Measurements from ENCODE around the gene LCN9.

LCN9 gene

DNA sequence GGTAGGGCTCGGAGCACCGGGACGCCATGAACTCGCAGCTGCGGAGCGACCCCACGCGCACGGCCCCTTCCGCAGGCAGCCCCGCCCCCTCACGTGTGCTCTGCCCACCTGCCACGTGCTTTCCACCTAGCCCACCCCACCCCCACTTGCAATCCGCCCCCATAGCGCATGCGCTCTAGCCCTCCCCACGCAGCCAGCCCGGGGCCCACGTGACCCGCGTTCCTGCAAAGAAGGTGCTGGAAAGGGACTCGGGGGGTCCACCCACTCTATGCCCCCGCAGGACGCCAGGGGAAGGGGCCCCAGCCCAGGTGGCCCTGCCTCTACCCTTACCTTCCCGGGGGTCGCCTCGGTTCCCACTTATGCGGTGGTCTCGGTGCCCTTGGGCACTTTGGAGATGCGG is 36.3 kb downstream of the LCN9 start, which contains the start of gene SOHLH1:
Gene SOHLH1 (minus strand): TSS at position 42 of the 400 bp plus-strand sequence. CDS start 14 bp downstream, at position 28.
- no peaks in the 10 kb centered on the region for H3K36me3 ChIP-seq (ENCODE audit: control insufficient read depth, insufficient read depth, low read length)
- H3K4me1 ChIP-seq (ENCODE audit: control insufficient read depth, insufficient read depth, low read length): no peaks in the 10 kb centered on the region; the same call in 1 of the 2 replicates
- H3K9ac ChIP-seq (ENCODE audit: low read length): no peak within 1 kb of the TSS
- no peak within 1 kb of the TSS for H3K27ac ChIP-seq (ENCODE audit: low read depth, low read length)
- peaks cover 26% of the 10 kb centered on the region for H3K27me3 ChIP-seq (ENCODE audit: control insufficient read depth, insufficient read depth, low read length)
- H3K9me3 ChIP-seq (ENCODE audit: control insufficient read depth, insufficient read depth, low read depth, low read length): no peaks in the 10 kb centered on the region
- no peak within 1 kb of the TSS for H3K4me3 ChIP-seq (ENCODE audit: low read depth, low read length)

GRCh38 chr9:135700525-135700924 is 37.4 kb downstream of the LCN9 start:
- Histone ChIP-seq H3K4me3 (ENCODE audit: low read depth, low read length) (no peak overlapping the region), H3K9ac (ENCODE audit: low read length) (no peak overlapping the region), H3K27me3 (ENCODE audit: control insufficient read depth, insufficient read depth, low read length) (peaks cover 26% of the 10 kb centered on the region), H3K27ac (ENCODE audit: low read depth, low read length) (no peak overlapping the region), H3K9me3 (ENCODE audit: control insufficient read depth, insufficient read depth, low read depth, low read length) (no peaks in the 10 kb centered on the region), H3K4me1 (ENCODE audit: control insufficient read depth, insufficient read depth, low read length) (no peaks in the 10 kb centered on the region; the same call in 1 of the 2 replicates), H3K36me3 (ENCODE audit: control insufficient read depth, insufficient read depth, low read length) (no peaks in the 10 kb centered on the region)

DNA sequence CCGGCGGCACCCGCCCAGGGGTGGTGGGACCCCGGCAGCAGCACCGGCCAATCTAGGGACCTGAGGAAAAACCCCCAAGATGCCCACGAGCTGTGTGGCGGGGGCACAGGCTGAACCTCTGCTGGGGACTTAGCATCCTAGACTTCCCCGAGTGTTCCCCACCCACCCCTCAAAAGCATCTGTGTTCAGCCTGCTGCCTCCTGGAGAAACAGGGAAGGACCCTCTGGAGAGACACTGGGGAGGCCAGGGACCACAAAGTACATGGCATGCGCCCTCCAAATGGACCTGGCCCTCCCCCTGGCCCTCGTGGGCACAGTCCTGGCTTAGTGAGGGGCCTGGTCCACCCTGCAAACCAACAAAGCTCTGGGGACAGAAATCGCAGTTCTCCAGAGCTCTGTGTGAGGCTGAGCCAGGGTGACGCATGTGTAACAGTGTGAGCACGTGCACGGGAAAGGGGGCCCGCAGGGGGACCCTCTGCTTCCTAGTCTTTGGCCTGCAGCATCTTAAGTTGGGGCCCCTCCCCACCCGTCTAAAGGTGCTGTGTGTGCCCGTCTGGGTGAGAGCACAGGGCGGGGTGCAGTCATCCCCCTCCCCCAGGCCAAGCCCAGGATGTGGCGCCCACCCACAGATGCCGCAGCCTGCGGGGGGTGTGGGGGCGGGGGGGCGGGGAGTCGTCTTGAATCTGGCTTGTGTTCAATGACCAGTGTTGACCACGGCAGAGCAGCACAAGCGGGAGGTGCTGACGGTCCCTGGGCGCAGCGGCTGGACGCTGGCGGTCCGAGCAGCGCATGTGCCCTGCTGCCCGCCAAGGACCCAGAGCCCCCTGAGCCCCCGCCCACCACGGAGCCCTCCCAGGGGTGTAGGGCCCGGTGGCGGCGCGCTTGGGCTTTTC is 38.2 kb downstream of the LCN9 start:
- H3K9ac ChIP-seq (ENCODE audit: low read length): no peak overlapping the region
- H3K27ac ChIP-seq (ENCODE audit: low read depth, low read length): no peak overlapping the region
- no peaks in the 10 kb centered on the region for H3K36me3 ChIP-seq (ENCODE audit: control insufficient read depth, insufficient read depth, low read length)
- peaks cover 26% of the 10 kb centered on the region for H3K27me3 ChIP-seq (ENCODE audit: control insufficient read depth, insufficient read depth, low read length)
- no peaks in the 10 kb centered on the region for H3K9me3 ChIP-seq (ENCODE audit: control insufficient read depth, insufficient read depth, low read depth, low read length)
- H3K4me3 ChIP-seq (ENCODE audit: low read depth, low read length): peak overlapping the region; percentile 55
- no peaks in the 10 kb centered on the region; the same call in 1 of the 2 replicates for H3K4me1 ChIP-seq (ENCODE audit: control insufficient read depth, insufficient read depth, low read length)

- H3K27ac ChIP-seq (ENCODE audit: low read depth, low read length): no peak within 1 kb of the TSS
- H3K4me1 ChIP-seq (ENCODE audit: control insufficient read depth, insufficient read depth, low read length): no peaks in the 10 kb centered on the region; the same call in 1 of the 2 replicates
- H3K9ac ChIP-seq (ENCODE audit: low read length): no peak within 1 kb of the TSS
- no peaks in the 10 kb centered on the region for H3K9me3 ChIP-seq (ENCODE audit: control insufficient read depth, insufficient read depth, low read depth, low read length)
- peak within 1 kb of the TSS; percentile 55 for H3K4me3 ChIP-seq (ENCODE audit: low read depth, low read length)
- H3K36me3 ChIP-seq (ENCODE audit: control insufficient read depth, insufficient read depth, low read length): no peaks in the 10 kb centered on the region
- peaks cover 26% of the 10 kb centered on the region for H3K27me3 ChIP-seq (ENCODE audit: control insufficient read depth, insufficient read depth, low read length)
Observed at GRCh38 chr9:135701959-135702721, 39.0 kb downstream of the LCN9 start, which contains the start of gene KCNT1. Gene KCNT1, plus strand, starts transcription at chr9:135702185. Its CDS starts 74 bp downstream, at chr9:135702259.

DNA sequence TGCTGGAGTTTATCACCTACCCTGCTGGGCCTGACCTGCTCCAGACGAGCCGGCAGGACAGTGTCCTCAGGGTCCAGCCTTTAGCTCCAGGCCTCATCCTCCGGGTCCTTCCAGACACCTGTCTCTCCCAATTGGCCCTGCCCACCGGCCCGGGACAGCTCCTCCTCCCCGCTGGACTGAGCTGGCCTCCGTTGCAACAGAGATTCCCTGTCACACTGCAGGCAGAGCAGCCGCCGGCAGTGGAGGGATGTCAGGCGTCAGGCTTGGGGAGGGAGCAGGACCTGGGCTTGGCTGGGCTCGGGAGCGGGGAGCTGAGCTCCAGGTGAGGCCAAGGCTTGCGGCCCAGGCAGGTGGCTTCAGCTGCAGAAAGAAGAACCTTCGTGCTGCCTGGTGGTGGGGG is 40.6 kb downstream of the LCN9 start:
- H3K9me3 ChIP-seq (ENCODE audit: control insufficient read depth, insufficient read depth, low read depth, low read length): no peaks in the 10 kb centered on the region
- no peak overlapping the region for H3K27ac ChIP-seq (ENCODE audit: low read depth, low read length)
- no peak overlapping the region for H3K9ac ChIP-seq (ENCODE audit: low read length)
- H3K4me3 ChIP-seq (ENCODE audit: low read depth, low read length): no peak overlapping the region
- peaks cover 30% of the 10 kb centered on the region for H3K27me3 ChIP-seq (ENCODE audit: control insufficient read depth, insufficient read depth, low read length)
- no peaks in the 10 kb centered on the region for H3K36me3 ChIP-seq (ENCODE audit: control insufficient read depth, insufficient read depth, low read length)
- H3K4me1 ChIP-seq (ENCODE audit: control insufficient read depth, insufficient read depth, low read length): no peaks in the 10 kb centered on the region

GRCh38 chr9:135704483-135704882 is 41.4 kb downstream of the LCN9 start:
- no peaks in the 10 kb centered on the region for H3K4me1 ChIP-seq (ENCODE audit: control insufficient read depth, insufficient read depth, low read length)
- H3K27ac ChIP-seq (ENCODE audit: low read depth, low read length): no peak overlapping the region
- no peaks in the 10 kb centered on the region for H3K36me3 ChIP-seq (ENCODE audit: control insufficient read depth, insufficient read depth, low read length)
- H3K4me3 ChIP-seq (ENCODE audit: low read depth, low read length): no peak overlapping the region
- H3K27me3 ChIP-seq (ENCODE audit: control insufficient read depth, insufficient read depth, low read length): peaks cover 33% of the 10 kb centered on the region
- H3K9me3 ChIP-seq (ENCODE audit: control insufficient read depth, insufficient read depth, low read depth, low read length): no peaks in the 10 kb centered on the region
- H3K9ac ChIP-seq (ENCODE audit: low read length): no peak overlapping the region

DNA sequence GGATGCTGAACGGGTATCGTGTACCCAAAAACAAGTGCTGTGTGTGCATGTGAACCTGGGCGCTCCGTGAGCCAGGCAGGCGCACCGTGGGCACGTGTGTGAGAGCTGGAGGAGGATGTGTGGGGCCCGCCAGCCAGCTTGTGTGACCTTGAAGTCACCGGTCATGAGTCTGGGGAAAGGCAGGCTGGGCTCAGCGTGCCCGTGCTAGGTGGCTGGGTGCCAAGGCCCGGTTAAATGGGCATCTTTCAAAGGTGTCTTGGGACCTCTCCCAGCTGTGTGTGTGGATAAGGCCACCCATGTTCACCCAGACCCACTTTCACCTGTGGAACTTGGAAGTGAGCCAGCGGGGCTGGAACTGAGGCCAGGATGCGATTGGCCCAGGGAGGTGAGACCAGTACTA is 42.3 kb downstream of the LCN9 start:
- Histone ChIP-seq H3K9me3 (ENCODE audit: control insufficient read depth, insufficient read depth, low read depth, low read length) (no peaks in the 10 kb centered on the region), H3K27ac (ENCODE audit: low read depth, low read length) (no peak overlapping the region), H3K4me1 (ENCODE audit: control insufficient read depth, insufficient read depth, low read length) (no peaks in the 10 kb centered on the region), H3K27me3 (ENCODE audit: control insufficient read depth, insufficient read depth, low read length) (peaks cover 36% of the 10 kb centered on the region), H3K9ac (ENCODE audit: low read length) (no peak overlapping the region), H3K36me3 (ENCODE audit: control insufficient read depth, insufficient read depth, low read length) (no peaks in the 10 kb centered on the region), H3K4me3 (ENCODE audit: low read depth, low read length) (no peak overlapping the region)

DNA sequence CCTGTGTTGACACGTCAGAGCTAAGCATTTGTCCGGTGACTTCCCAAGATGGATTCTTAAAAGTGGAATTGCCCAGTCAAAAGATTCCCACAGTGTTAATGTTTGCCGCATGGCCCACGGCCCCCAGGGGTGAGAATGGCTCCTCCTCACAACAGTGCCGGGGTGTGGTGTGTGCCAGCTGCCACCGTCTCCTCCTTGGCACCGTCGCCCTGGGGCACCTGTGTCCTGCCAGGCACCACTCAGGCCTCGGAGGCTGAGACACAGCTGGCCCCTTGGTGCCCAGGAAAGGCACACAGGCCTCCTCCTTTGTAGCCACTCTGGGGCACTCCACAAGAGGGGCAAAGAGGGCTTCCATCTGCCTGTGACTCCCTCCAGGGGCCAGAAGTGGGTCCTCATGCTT is 43.2 kb downstream of the LCN9 start:
- Histone ChIP-seq H3K9me3 (ENCODE audit: control insufficient read depth, insufficient read depth, low read depth, low read length) (no peaks in the 10 kb centered on the region), H3K9ac (ENCODE audit: low read length) (no peak overlapping the region), H3K4me3 (ENCODE audit: low read depth, low read length) (no peak overlapping the region), H3K27ac (ENCODE audit: low read depth, low read length) (no peak overlapping the region), H3K4me1 (ENCODE audit: control insufficient read depth, insufficient read depth, low read length) (no peaks in the 10 kb centered on the region), H3K27me3 (ENCODE audit: control insufficient read depth, insufficient read depth, low read length) (peaks cover 38% of the 10 kb centered on the region), H3K36me3 (ENCODE audit: control insufficient read depth, insufficient read depth, low read length) (no peaks in the 10 kb centered on the region)

- no peaks in the 10 kb centered on the region for H3K9me3 ChIP-seq (ENCODE audit: control insufficient read depth, insufficient read depth, low read depth, low read length)
- no peak overlapping the region for H3K4me3 ChIP-seq (ENCODE audit: low read depth, low read length)
- peaks cover 43% of the 10 kb centered on the region for H3K27me3 ChIP-seq (ENCODE audit: control insufficient read depth, insufficient read depth, low read length)
- H3K4me1 ChIP-seq (ENCODE audit: control insufficient read depth, insufficient read depth, low read length): no peaks in the 10 kb centered on the region
- no peak overlapping the region for H3K9ac ChIP-seq (ENCODE audit: low read length)
- H3K36me3 ChIP-seq (ENCODE audit: control insufficient read depth, insufficient read depth, low read length): no peaks in the 10 kb centered on the region
- no peak overlapping the region for H3K27ac ChIP-seq (ENCODE audit: low read depth, low read length)
Observed at GRCh38 chr9:135707252-135708138, 44.4 kb downstream of the LCN9 start.

DNA sequence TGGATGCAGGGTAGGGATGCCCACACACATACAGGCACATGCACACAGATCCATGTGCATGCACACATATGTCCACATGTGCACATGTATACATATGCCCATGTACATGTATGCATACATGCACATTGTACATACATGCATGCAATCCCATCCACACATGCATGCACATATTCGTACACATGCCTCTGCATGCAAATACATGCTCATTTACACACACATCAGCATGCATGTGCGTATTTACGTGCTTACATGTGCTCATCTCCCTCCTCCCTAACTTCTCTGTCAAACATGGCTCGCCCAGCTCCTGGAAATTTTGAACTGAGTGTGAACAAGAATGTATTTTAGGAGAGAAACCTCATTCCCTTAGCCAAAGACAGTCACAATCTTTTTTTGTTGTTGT is 45.1 kb downstream of the LCN9 start:
- Histone ChIP-seq H3K9ac (ENCODE audit: low read length) (no peak overlapping the region), H3K9me3 (ENCODE audit: control insufficient read depth, insufficient read depth, low read depth, low read length) (no peaks in the 10 kb centered on the region), H3K4me1 (ENCODE audit: control insufficient read depth, insufficient read depth, low read length) (no peaks in the 10 kb centered on the region), H3K27ac (ENCODE audit: low read depth, low read length) (no peak overlapping the region), H3K36me3 (ENCODE audit: control insufficient read depth, insufficient read depth, low read length) (no peaks in the 10 kb centered on the region), H3K4me3 (ENCODE audit: low read depth, low read length) (no peak overlapping the region), H3K27me3 (ENCODE audit: control insufficient read depth, insufficient read depth, low read length) (peaks cover 43% of the 10 kb centered on the region)
